ENCODE data around the gene AHCTF1.

- no peak for TF ChIP-seq POLR2A (IDR thresholded peaks at IDR 0.05; ENCODE audit: low read depth)
- no peak for TF ChIP-seq EP300 (IDR thresholded peaks at IDR 0.05)
- TF ChIP-seq, protein P1, sequence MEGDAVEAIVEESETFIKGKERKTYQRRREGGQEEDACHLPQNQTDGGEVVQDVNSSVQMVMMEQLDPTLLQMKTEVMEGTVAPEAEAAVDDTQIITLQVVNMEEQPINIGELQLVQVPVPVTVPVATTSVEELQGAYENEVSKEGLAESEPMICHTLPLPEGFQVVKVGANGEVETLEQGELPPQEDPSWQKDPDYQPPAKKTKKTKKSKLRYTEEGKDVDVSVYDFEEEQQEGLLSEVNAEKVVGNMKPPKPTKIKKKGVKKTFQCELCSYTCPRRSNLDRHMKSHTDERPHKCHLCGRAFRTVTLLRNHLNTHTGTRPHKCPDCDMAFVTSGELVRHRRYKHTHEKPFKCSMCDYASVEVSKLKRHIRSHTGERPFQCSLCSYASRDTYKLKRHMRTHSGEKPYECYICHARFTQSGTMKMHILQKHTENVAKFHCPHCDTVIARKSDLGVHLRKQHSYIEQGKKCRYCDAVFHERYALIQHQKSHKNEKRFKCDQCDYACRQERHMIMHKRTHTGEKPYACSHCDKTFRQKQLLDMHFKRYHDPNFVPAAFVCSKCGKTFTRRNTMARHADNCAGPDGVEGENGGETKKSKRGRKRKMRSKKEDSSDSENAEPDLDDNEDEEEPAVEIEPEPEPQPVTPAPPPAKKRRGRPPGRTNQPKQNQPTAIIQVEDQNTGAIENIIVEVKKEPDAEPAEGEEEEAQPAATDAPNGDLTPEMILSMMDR (IDR thresholded peaks at IDR 0.05): no peak
Observed at GRCh38 chr1:246798107-246798506, 133.6 kb downstream of the AHCTF1 start.
